GM12865 (cell line): Measurements from ENCODE around the gene TTC22.

ENCODE experiments used
- DNase-seq: peaks from one replicate; pipeline ENCODE4 v3.0.0; 2010; ENCODE audit warnings: low read depth
- H3K4me3 ChIP-seq: 2 replicates; pipeline ENCODE4 v1.5.1; 2011; ENCODE audit warnings: mild to moderate bottlenecking, low read depth, low read length, control low read depth
- CTCF ChIP-seq: IDR thresholded peaks from 2 replicates; pipeline ENCODE4 v1.5.1; 2011; ENCODE audit warnings: low read length, control low read depth, low read depth, inconsistent platforms; ENCODE audit not compliant: insufficient read depth; ENCODE audit errors: missing control alignments

Gene TTC22

GRCh38 chr1:54800899-54801759 lies at the start of gene TTC22:
Gene TTC22, minus strand, starts transcription at chr1:54801323. Its CDS starts 160 bp downstream, at chr1:54801163.
- H3K4me3 ChIP-seq = peak within 1 kb of the TSS; percentile 55
- peak; percentile 77 for DNase-seq
- peak; percentile 81 for TF ChIP-seq CTCF

- TF ChIP-seq CTCF = no peak
- H3K4me3 ChIP-seq = no peak overlapping the region
- DNase-seq = no peak
Measured at GRCh38 chr1:54850737-54851136, 49.6 kb upstream of the TTC22 start.

GRCh38 chr1:54850069-54850730 lies 49.1 kb upstream of the TTC22 start:
- no peak for TF ChIP-seq CTCF
- H3K4me3 ChIP-seq = no peak overlapping the region
- DNase-seq = no peak

- no peak for TF ChIP-seq CTCF
- no peak for DNase-seq
- H3K4me3 ChIP-seq = no peak overlapping the region
Measured at GRCh38 chr1:54849219-54850068, 48.3 kb upstream of the TTC22 start.

GRCh38 chr1:54848134-54848948 lies 47.2 kb upstream of the TTC22 start:
- DNase-seq = no peak
- no peak overlapping the region for H3K4me3 ChIP-seq
- TF ChIP-seq CTCF = no peak

GRCh38 chr1:54846716-54847284 lies 45.7 kb upstream of the TTC22 start:
- DNase-seq = no peak
- no peak for TF ChIP-seq CTCF
- no peak overlapping the region for H3K4me3 ChIP-seq
